ENCODE data around the gene SETD1B.
A peak's percentile ranks its signal among the peaks of the same experiment; 100 is the strongest.

SETD1B gene

DNA sequence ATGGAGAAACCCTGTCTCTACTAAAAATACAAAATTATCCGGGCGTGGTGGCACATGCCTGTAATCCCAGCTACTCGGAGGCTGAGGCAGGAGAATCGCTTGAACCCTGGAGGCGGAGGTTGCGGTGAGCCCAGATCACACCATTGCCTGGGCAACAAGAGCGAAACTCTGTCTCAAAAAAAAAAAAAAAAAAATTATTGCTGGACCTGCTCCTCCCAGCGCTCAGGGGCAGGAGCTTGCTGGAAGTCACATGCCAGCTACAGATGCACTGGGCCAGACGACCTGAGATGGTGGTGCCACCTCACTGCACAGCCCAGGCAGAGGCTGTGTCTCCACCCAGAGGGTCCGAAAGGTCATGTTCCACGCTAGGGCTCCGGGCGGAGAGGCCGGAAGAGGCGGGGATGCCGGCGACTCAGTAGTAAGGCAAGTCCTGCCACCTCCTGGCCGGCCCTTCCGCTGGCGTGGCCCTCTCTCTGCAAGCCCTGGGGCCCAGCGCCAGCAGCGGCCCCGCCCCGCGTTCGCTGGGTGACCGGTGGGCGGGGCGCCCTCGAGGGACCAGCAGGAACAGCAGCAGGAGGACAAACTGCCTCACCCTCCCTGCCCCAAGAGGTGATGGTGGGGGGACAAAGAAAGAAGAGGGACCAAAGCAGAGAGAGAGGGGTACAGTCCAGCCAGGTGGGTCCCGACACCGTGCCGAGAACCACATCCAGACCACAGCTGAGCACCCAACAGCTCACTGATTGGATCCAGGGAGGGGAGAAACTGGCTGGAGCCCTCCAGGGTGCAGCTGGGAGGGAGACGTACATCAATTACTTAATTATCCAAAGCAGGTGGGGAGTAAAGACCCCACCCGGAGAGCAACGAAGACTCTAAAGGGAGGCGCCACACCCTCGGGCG, 6.7 kb upstream of the SETD1B start:
- DNase-seq: no peak

DNA sequence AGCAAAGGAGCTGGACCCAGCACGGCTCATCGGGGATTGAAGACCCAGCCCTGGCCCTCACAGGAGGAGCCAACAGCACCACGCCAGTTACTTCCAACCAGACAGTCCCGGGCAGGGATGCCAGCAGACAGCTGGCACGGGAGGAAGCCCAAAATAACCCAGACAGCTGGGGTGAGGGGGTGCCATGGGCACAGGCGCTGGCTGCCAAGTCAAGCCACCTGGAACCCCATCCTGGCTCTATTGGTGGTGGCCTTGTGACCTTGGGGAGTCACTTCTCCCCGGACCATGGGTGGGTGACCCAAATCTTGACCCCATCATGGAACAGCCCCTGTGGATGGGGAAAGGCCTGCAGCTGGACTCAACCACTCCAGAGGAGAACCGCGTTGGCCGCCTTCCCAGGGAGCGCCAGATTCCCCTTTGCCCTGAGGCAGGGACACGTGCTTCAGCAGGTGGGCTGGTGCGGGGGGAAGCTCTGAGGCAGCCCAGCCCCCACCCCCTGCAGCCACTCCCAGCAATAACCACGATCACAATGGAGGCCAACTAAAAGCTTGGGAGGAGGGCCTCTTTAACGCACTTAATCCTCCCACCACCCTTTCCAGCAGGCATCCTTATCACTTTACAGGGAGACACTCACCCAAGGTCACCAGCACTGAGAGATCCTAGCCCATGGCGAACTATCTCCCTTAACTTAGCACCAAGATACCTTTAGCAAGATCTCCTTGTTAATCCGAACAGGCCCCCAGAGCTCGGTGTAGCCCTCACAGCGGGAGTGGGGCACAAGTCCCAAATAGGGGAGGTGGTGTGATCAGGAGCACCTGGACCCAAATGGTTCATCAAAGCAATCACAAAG, 5.6 kb upstream of the SETD1B start:
- DNase-seq: no peak

DNA sequence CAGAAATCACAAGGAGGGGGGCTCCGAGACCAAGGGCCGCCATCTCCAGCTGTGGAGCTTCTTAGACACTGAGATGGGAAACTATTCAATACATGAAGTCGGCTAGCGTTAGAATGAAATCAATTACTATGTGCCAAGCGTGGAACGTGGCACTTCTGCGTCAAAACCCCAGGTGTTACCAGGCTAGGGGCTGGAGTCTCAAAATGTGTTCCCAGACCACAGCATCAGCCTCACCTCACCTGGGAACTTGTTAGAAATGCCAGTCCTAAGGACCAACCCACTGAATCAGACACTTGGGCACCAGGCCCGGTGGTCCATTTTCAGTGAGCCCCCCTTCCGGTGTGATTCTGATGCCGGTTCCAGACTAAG, 5.0 kb upstream of the SETD1B start:
- DNase-seq: no peak

DNA sequence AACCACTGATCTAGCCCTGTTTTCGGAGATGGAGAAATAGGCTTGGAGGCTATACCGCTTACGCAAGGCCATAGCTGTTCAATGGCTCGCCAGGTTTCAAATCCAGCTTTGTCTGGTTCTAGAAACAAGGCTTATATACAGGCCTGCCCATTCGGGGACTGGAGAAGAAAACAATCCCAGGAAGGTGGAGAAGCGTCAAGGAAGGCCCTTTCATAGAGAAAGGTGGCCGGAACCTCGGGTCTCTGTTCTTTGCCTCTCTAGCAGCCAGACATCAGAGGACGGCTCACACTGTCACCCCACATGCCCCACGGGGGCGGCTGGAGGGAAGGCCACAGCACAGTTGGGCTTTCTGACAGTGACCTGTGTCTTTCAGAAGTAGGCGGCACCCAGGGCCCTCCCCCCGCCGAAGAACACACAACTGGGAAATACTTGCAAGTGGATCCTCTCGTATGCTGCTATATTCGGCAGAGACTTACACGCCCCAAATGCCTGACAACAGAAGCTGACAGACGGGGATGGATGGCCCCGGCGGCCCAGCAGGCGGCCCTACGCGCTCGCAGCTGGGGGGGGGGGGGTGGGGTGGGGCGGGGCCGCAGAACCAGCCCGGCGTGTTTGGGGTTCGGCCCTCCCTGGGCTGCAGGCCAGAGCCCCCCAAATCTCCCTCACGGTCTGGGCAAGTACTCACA, 4.5 kb upstream of the SETD1B start:
- peak; percentile 63 for DNase-seq

DNA sequence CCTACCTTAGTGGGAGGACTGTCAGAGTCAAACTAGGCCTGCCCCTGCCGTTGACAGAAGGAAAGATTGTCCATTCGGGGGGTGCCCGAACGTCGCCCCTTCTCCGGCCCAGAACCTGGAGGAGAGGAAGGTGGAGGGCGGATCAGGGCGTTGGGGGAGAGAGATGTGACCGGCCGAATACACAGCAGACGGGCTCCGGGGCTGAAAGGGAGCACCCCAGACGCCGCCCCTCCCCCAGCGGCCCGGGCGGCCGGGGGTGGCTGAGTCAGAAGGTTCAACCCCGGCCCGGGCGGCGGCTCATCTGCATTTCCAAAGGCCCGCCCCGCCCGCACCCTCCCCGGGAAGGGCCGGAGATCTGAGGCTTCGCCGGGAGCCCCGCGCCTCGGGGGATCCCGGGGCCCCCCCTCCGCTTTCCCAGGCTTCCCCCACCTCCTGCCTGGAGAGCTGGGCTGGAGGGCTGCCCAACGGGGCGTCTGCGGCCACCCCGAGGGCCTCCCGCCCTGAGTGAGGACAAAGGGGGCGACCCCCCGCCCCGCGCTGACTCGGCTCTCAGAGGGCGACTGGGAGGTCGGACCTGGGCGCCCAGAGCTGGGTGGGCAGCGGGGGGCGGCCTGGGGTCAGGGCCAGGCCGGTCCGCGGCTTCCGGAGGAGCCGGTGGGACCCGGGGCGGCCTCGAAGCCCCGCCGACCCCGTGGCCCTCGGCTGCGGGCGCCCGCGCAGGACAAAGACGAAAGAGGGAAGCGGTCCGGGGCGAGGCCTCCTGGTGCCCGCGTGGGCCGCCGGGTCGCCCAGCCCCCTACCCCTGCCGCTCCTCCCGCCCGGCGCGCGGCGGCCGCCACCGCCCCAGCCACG, 3.7 kb upstream of the SETD1B start:
- peak; percentile 90 for DNase-seq

DNA sequence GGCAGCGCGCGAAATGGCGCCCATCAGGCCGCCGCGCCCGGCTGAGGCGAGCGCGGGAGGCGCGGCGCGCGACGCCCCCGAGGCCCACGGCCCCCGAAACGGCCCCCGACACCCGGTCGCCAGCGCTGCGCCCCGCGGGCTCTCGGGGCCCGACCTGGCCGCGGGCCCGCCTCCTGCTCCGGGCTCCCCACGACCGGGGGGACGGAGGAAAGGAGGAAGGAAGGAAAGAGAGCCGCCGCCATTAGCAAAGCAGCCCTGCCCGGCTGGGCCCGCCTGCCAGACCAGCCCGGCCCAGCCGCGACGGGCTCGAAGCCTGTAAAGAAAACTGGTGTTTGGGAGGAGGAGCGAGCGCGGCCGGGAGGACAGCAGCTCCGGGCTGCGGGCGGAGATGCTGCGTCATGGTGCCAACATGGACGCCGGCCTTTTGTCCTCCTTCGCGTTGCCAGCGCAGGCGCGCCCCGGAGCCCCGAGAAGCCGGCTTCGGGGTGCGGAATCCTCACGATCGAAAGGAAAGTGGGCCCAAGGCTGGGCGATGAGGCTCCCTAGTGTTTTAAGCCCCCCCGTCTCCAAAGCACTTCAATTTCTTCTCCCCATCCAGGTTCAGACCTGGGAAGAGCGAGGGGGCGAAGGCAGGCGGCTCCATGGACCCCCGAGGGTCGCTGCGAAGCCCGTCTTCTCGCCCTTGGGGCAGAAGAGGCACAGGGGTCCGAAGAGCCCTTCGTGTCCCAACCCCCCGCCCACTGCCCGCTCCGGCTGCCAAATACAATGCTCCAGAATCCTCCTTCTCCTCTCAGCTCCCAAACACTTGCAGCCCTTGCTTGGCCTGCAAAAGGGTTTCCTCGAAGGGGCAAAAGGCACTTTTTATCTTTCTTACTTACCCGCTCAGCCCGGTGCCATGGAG, 2.9 kb upstream of the SETD1B start:
- DNase-seq: peak; percentile 76

DNA sequence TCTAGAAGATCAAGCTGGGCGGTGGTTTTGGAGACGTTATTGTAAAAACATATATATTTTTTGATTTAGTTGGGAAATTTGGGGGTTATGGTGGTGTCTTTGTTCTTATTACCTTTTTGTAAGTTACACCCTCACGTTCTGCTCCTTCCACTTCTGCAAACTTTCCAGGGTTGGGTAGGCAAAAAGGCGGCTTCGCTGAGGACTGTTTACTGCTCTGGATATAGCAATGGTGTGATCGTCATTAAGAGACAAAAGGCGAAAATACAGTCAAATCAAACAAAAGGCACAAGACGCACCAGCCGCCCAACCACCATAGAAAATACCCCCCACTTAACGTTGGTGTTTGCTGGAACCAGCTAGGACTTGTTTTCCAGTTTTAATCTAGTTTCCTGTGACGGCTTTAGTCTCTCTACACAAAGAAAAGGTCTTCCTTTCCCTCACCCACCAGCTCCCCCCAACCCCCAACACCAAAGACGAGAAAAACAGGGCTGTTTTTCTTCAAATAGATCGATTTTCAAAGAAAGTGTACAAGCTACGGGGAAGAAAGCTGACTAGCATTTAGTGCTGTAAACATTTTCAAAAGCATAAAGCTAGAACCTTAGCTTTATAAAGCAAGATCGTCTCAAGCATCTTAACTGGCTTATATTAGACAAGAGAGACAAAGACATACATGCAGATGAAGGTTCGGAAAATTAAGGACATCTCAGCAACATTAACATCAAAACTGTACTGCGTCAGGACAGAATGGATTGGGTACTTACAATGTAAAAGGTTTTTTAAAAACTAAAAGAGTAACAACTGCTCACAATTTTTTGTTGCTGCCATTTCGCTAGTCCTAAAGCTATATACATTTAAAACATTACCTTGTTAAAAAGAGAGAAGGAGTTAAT, 2.0 kb upstream of the SETD1B start:
- peak; percentile 71 for DNase-seq

DNA sequence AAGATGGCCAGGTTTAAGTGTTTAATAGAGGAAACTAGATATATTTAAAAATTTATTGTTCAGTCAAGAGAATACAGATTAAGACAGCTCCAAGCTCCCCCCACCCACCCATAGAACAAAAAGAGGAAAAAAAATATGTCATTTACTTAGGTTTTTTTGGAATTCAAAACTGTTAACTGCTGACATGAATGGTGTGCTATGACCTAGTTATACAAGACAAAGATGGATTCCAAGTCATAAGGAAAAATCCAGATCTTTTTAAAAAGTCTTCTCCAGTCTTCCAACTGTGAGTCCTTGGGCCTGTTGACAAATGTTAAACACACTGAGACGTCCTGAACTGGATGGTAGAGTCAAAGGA, 1.3 kb upstream of the SETD1B start:
- no peak for DNase-seq

DNA sequence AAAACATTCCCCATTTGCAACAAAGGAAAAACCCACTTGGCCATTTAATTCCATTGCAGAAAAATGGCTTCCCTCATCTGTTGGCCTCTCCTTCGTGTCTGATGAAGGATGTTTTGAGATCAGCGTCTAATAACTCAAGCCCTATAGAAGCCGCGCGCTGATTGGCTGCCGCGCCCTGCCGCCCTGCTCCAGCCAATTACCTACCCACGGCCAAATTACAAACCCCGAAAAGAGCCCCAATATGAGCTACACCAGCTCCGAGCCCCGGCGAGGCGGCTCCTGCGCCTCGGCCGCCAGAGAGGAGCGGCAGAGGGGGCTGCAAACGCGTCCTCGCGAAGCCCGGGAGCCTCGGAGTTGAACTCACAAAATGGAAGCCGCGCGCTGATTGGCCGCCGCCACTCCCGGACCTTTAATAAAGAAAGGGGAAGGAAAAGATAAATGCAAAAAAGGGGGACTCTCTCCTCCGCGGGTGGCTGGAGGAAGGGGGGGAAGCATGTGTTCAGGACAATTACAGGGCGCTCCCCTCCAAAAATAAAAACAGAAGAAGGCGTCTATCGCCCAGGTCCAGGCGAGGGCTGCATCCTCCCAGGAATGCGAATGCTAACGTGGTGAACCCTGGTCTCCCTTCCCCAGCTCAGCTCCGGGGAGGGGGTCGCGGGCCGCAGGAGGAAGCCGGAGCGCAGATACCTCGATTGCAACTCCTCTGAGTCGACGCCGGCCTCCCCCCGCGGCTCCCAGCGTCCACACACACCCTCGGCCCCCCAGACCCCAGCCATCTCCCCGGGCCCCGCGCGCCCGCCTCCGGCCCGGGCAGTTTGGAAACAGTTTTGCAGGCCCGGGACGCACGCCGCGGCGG, 738 bp upstream of the SETD1B start:
- DNase-seq: peak; percentile 96

DNA sequence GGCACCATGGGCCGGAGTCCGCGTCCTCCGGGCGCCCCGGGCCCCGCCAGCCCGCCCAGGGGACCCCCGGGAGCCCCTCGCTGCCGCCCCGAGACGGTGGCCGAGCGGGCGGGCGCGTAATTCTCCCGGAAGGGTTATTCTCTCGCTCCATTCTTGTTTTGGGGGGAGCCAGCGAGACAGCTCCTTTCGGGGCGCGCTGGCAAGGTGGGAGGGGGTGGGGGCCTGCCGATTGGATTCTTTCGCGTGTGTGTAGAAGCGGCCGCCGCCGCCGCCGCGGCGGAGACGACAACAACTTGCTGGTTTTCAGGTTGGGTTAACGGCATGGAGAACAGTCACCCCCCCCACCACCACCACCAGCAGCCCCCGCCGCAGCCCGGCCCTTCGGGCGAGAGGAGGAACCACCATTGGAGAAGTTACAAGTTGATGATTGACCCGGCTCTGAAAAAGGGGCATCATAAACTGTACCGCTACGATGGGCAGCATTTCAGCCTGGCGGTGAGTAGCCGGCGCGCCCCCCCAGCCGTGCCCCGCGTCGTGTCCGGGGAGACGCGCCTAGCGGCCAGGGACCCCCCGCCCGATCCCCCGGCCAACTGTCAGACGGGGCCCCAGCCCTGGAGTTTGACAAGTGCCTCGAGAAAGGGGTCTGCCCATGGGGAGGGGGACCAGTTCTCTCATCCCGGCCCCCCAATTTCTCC, 755 bp downstream of the SETD1B start:
- peak; percentile 57 for DNase-seq

DNA sequence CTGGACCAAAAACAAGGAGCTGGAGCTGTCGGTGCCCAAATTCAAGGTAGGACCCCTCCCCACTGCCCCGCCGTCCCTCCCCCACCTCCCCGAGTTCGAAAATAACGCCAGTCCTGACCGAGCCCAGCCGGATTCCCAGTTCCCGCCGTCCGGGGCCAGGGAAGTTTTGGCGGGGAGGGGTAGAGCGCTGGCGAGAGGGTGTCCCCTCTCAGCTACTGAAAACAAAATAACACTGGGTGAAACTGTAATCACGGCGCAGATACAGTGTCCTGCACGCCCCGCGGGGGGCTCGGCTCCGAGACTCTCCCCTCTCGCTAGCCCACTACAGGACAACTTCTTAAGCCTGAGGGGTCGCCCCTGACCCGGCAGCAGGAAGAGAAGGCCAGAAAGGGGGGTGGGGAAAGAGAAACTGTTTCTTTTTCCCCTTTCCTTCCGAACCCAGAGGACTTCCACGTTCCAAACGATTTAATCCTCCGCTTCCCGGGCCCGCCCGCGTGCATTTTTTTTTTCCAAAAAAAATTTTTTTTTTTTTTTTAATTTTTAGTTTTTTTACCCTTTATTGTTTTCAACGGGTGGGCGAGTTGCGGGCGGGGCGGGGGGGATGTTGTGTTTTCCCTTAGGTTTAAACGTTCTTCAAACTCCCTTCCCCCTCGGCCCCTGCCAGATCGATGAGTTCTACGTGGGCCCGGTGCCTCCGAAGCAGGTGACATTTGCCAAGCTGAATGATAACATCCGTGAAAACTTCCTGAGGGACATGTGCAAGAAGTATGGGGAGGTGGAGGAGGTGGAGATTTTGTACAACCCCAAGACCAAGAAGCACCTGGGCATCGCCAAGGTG, 1.6 kb downstream of the SETD1B start:
- DNase-seq: no peak

DNA sequence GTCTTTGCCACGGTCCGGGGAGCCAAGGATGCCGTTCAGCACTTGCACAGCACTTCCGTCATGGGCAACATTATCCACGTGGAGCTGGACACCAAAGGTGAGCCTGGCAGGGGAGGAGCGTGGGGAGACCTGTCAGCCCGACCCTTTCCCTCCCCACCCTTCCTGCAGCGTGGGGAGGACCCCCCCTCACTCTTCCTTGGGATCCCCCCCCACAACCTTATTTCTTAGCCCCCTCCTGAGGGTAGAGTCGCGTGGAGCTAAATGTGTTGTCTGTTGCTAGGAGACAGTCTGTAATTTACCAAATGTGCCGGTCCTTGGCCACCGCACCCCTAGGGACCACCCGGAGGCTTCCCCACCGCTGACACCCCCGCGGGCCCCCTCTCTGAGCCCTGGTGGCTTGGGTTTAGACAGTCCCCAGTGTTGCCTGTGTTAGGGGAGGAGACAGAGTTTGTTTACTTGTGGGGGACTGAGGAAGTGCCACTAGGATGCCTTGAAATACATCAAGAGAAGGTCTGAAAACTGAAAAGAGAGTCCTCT, 2.3 kb downstream of the SETD1B start:
- no peak for DNase-seq

DNA sequence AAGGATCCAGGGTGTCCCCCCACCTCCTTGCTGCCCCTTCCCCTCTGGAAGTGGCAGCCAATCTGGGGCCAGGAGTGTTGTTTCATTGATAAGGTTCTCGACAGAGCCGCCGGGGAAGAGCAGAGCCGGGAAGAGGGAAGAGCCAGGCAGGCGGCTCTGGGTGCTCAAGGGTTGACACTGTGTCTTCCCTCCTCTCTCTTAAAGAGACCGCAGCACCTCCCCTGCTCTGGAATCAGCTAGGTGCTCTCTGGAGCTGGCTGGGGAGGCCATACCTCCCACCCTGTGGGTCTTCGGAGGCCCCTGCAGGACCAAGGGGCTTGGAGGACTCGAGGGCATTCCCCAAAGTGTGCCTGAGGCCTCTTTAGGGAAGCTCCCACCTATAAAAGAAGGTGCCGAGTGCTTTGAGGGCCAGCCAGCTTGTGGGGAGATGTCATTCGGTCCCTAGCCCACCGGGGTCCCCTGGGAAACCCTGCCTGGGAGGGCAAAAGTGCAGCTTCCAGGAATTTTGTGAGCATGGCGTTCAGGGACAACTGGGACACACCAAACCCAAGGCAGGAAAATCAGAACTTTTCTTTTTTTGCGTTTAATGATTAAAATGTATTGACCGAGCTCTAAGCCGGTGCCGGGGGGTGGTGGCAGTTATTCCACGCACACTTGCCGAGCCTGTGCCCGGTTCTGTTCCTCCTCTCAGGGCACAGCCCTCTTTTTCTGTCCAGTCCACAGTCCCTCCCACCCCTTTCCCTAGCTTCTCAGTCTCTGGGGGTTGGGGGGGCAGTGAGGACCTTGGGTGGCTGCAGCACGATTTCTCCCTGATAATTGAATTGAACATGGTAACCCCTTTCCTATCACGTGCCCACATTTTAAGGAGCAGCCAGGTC, 3.0 kb downstream of the SETD1B start:
- DNase-seq: no peak

DNA sequence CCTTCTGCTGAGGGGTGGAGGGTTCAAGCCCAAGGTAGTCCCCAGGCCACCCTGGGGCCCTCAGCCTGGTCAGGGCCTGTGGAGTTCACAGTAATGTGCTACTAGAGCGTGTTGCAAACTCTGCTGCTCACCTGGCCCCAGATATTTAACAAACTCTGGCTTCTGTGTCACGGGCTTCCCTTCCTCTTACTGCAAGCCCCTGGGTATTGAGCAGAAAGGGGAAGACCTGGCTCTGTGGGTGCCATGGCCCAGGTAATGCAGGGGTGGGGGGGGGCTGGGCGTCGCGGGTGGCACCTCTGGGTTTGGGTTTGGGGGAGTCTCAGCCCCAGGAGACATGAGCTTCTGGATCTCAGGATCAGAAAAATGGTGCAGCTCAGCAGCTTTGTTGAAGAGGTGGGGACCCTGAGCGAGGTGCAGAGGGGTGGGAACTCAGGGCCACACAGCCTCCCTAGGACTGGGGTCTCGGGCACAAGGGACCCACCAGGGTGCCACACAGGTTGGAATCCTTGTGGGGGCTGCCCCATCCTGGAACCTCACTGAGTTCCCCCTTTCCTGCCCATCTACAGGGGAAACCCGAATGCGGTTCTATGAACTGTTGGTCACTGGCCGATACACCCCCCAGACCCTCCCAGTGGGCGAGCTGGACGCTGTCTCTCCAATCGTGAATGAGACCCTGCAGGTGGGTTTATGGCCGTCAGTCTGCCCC, 4.0 kb downstream of the SETD1B start:
- DNase-seq: no peak

DNA sequence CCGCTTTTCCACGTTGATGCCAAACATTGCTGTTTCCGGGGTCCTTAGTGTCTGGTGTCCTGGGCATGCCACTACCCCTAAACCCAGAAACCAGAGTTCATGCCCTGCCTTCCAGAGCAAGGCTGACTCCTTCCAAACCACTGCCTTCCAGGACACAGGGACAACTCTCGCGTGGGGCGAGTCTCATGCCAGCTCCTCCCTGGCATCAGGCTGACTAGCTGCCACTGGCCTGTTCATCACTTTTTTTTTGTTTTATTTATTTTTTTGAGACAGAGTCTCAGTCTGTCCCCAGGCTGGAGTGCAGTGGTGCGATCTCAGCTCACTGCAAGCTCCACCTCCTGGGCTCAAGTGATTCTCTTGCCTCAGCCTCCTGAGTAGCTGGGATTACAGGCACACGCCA, 4.8 kb downstream of the SETD1B start:
- DNase-seq: no peak

DNA sequence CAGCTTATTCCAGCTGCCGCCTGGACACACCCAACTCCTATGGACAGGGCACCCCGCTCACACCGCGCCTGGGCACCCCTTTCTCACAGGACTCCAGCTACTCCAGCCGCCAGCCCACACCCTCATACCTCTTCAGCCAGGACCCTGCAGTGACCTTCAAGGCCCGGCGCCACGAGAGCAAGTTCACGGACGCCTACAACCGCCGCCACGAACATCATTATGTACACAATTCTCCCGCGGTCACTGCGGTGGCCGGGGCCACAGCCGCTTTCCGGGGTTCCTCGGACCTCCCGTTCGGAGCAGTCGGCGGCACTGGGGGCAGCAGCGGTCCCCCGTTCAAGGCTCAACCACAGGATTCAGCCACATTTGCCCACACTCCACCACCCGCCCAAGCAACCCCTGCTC, 5.9 kb downstream of the SETD1B start:
- DNase-seq: no peak
